Natural killer cell (primary cell): ENCODE measurements around the gene LSM3. TPM values are rescaled to one million over a fixed set of nuclear protein-coding genes. Genes with fewer than 3 reads are reported as not detected.

Source experiments
- ATAC-seq, 3 donors: fragments of 150-1000 bp in 2 of 3; fragments of 200-7000 bp in 1 of 3; cut with Tn5 transposase; 1 replicate in 1 of 3; 2 replicates in 2 of 3; pipeline ENCODE4 v1.10.0; 2021; ENCODE audit warnings: mild to moderate bottlenecking in 2 of 3, moderate library complexity in 2 of 3
- DNase-seq, 2 donors: peaks; one replicate each; pipeline versions ENCODE4 v3.0.0 to v3.0.0-alpha.2; 2013 to 2021; ENCODE audit warnings: mixed read lengths in 1 of 2
- H3K27ac ChIP-seq: one replicate; pipeline ENCODE4 v1.5.1; 2013; ENCODE audit warnings: mild to moderate bottlenecking, low read length
- H3K27me3 ChIP-seq: one replicate; pipeline ENCODE4 v1.6.1; 2013; ENCODE audit warnings: low read length; ENCODE audit not compliant: control insufficient read depth, insufficient read depth
- H3K36me3 ChIP-seq: one replicate; pipeline ENCODE4 v1.6.1; 2013; ENCODE audit warnings: low read length; ENCODE audit not compliant: control insufficient read depth, insufficient read depth
- H3K4me1 ChIP-seq: one replicate; pipeline ENCODE4 v1.6.1; 2013; ENCODE audit warnings: low read length; ENCODE audit not compliant: control insufficient read depth, insufficient read depth
- H3K4me3 ChIP-seq: one replicate; pipeline ENCODE4 v1.5.1; 2013; ENCODE audit warnings: low read length
- H3K9me3 ChIP-seq: one replicate; pipeline ENCODE4 v1.6.1; 2013; ENCODE audit warnings: low read length; ENCODE audit not compliant: control insufficient read depth, insufficient read depth
- H3K27ac Mint-ChIP-seq, 2 donors: one replicate each; pipeline ENCODE4 v1.8.0; 2022; ENCODE audit warnings: mild to moderate bottlenecking in 2 of 2, mixed read lengths in 2 of 2, moderate library complexity in 1 of 2
- H3K27me3 Mint-ChIP-seq, 2 donors: one replicate each; pipeline ENCODE4 v1.8.0; 2022; ENCODE audit warnings: low read depth in 2 of 2, mixed read lengths in 2 of 2
- H3K36me3 Mint-ChIP-seq: one replicate; pipeline ENCODE4 v1.8.0; 2022; ENCODE audit warnings: mixed read lengths
- H3K4me1 Mint-ChIP-seq, 2 donors: one replicate each; pipeline ENCODE4 v1.8.0; 2022; ENCODE audit warnings: mixed read lengths in 2 of 2
- H3K4me3 Mint-ChIP-seq: one replicate; pipeline ENCODE4 v1.8.0; 2022; ENCODE audit warnings: mild to moderate bottlenecking, moderate library complexity, mixed read lengths
- H3K9me3 Mint-ChIP-seq, 2 donors: one replicate each; pipeline ENCODE4 v1.8.0; 2022; ENCODE audit warnings: mixed read lengths in 2 of 2
- CTCF ChIP-seq: fragments of 200-600 bp; IDR thresholded peaks from one replicate; pipeline ENCODE4 v1.8.0; 2022; ENCODE audit warnings: antibody characterized with exemption
- WGBS: methylation state at CpG from one replicate; pipeline ENCODE4 v1.1.7; 2013; ENCODE audit warnings: missing lambda C conversion rate; ENCODE audit not compliant: insufficient coverage; 5-methylcytosine and 5-hydroxymethylcytosine counted together
- intact Hi-C: fragments of 100-400 bp; cut with micrococcal nuclease; formaldehyde crosslinking; loops from one replicate; pipeline ENCODE4 v1.14.2; 2022
- total RNA-seq, 4 donors: library from RNA; stranded (reverse); fragments of 120-200 nt in 1 of 4; gene quantifications; one replicate each; pipeline versions ENCODE4 v1.2.3 to v1.2.4, GENCODE V29; 2013 to 2022

The LSM3 gene
- total RNA-seq = 1 to 10 TPM; 7.6 to 9.1 (median 8.9) TPM
- total RNA-seq (2013) = 10.7 TPM

- Mint-ChIP-seq H3K4me1 (peaks cover 61 to 66% of the 10 kb centered on the region in 2 donors), H3K27ac (peak within 1 kb of the TSS; percentile 99 to 100), H3K27me3 (no peaks in the 10 kb centered on the region), H3K4me3 (peak within 1 kb of the TSS; percentile 100), H3K36me3 (peaks cover 9% of the 10 kb centered on the region), H3K9me3 (no peaks in the 10 kb centered on the region)
- intact Hi-C loops = loop anchor here (1.0 to 2.0 kb wide), 5 partner anchors 34 to 282 kb away; partner anchors contain the start of gene CHCHD4
- peak within 1 kb of the TSS; percentile 91 for H3K27ac ChIP-seq
- DNase-seq (peak; percentile 98 to 99), ATAC-seq (peak; percentile 94 to 99 (median 94))
- H3K9me3 ChIP-seq = no peaks in the 10 kb centered on the region
- H3K36me3 ChIP-seq = peaks cover 17% of the 10 kb centered on the region
- TF ChIP-seq CTCF = no peak
- peaks cover 30% of the 10 kb centered on the region for H3K4me1 ChIP-seq
- H3K27me3 ChIP-seq = no peaks in the 10 kb centered on the region
- WGBS = under 1% methylated on average over 78 of the region's 78 CpGs
- peak within 1 kb of the TSS; percentile 72 for H3K4me3 ChIP-seq
These were observed at the start of gene LSM3, which contains the start of gene XPC for GRCh38 chr3:14178247-14179113. Gene LSM3, plus strand, starts transcription at chr3:14178817. Its CDS starts 44 bp downstream, at chr3:14178861. Gene XPC, minus strand, starts transcription at chr3:14178601. Its CDS starts 33 bp downstream, at chr3:14178568.

GRCh38 chr3:14129296-14129695 is 49.3 kb upstream of the LSM3 start:
- H3K27ac ChIP-seq = no peak overlapping the region
- H3K36me3 Mint-ChIP-seq = peaks cover 16% of the 10 kb centered on the region
- H3K27me3 ChIP-seq = no peaks in the 10 kb centered on the region
- peaks cover 36 to 44% of the 10 kb centered on the region in 2 donors for H3K4me1 Mint-ChIP-seq
- H3K4me3 ChIP-seq = no peak overlapping the region
- no peaks in the 10 kb centered on the region for H3K27me3 Mint-ChIP-seq
- peaks cover 58% of the 10 kb centered on the region for H3K36me3 ChIP-seq
- no peak overlapping the region for H3K27ac Mint-ChIP-seq
- 95% methylated on average over 6 of the region's 6 CpGs for WGBS
- no peak overlapping the region for H3K4me3 Mint-ChIP-seq
- DNase-seq (no peak), ATAC-seq (no peak)
- intact Hi-C loops = no loop called here
- H3K9me3 Mint-ChIP-seq = no peaks in the 10 kb centered on the region
- no peak for TF ChIP-seq CTCF
- H3K9me3 ChIP-seq = no peaks in the 10 kb centered on the region
- peaks cover 31% of the 10 kb centered on the region for H3K4me1 ChIP-seq

GRCh38 chr3:14130230-14130629 is 48.4 kb upstream of the LSM3 start:
- H3K27ac Mint-ChIP-seq = peak overlapping the region; percentile 15 to 40

More at GRCh38 chr3:14130230-14130629, 48.4 kb upstream of the LSM3 start:
- Mint-ChIP-seq H3K36me3 (peaks cover 16% of the 10 kb centered on the region), H3K27me3 (no peaks in the 10 kb centered on the region), H3K9me3 (no peaks in the 10 kb centered on the region), H3K4me3 (no peak overlapping the region), H3K4me1 (peaks cover 34 to 43% of the 10 kb centered on the region in 2 donors)
- DNase-seq (no peak), ATAC-seq (no peak)
- WGBS = 95% methylated on average over 3 of the region's 4 CpGs
- intact Hi-C loops = no loop called here
- TF ChIP-seq CTCF = no peak
- H3K4me1 ChIP-seq = peaks cover 30% of the 10 kb centered on the region
- no peaks in the 10 kb centered on the region for H3K9me3 ChIP-seq
- H3K36me3 ChIP-seq = peaks cover 66% of the 10 kb centered on the region
- H3K27ac ChIP-seq = no peak overlapping the region
- H3K27me3 ChIP-seq = no peaks in the 10 kb centered on the region
- H3K4me3 ChIP-seq = no peak overlapping the region
